Smooth muscle cell (in vitro differentiated cells): ENCODE data around the gene SUSD3. TPM values are rescaled to one million over a fixed set of nuclear protein-coding genes. Genes with fewer than 3 reads are reported as not detected.
"Not testable (repeated sequence)": the region's sequence is repeated elsewhere in the genome, so short reads cannot be mapped to it uniquely, and the experiment has no call there.

ENCODE experiments used
- DNase-seq: peaks from one replicate; lab custom pipeline; 2025; ENCODE audit not compliant: unreplicated experiment; lab: John Stamatoyannopoulos, UW
- H2AFZ ChIP-seq: fragments of 200-600 bp; sonication (generic); 2 replicates; pipeline ENCODE4 v1.6.0; 2016; ENCODE audit warnings: antibody characterized with exemption, low read depth, mild to moderate bottlenecking
- H3F3A ChIP-seq: fragments of 200-600 bp; sonication (generic); 2 replicates; pipeline ENCODE4 v1.6.0; 2017; ENCODE audit warnings: antibody characterized with exemption, low read depth
- H3K27ac ChIP-seq: fragments of 200-600 bp; sonication (generic); 2 replicates; pipeline ENCODE4 v1.5.1; 2016; ENCODE audit warnings: low read depth, mild to moderate bottlenecking
- H3K27me3 ChIP-seq: fragments of 200-600 bp; sonication (generic); 2 replicates; pipeline ENCODE4 v1.6.1; 2016; ENCODE audit warnings: low read depth, mild to moderate bottlenecking
- H3K36me3 ChIP-seq: fragments of 200-600 bp; sonication (generic); 2 replicates; pipeline ENCODE4 v1.5.1; 2016; ENCODE audit warnings: low read depth
- H3K4me1 ChIP-seq: fragments of 200-600 bp; sonication (generic); 2 replicates; pipeline ENCODE4 v1.5.1; 2016; ENCODE audit warnings: low read depth
- H3K4me2 ChIP-seq: fragments of 200-600 bp; sonication (generic); 2 replicates; pipeline ENCODE4 v1.6.0; 2016; ENCODE audit warnings: mild to moderate bottlenecking
- H3K4me3 ChIP-seq: fragments of 200-600 bp; sonication (generic); 2 replicates; pipeline ENCODE4 v1.5.1; 2016; ENCODE audit warnings: mild to moderate bottlenecking
- H3K79me2 ChIP-seq: fragments of 200-600 bp; sonication (generic); 2 replicates; pipeline ENCODE4 v1.6.0; 2016; ENCODE audit warnings: low read depth, mild to moderate bottlenecking
- H3K9ac ChIP-seq: fragments of 200-600 bp; sonication (generic); 2 replicates; pipeline ENCODE4 v1.6.0; 2016; ENCODE audit warnings: low read depth
- H3K9me3 ChIP-seq: fragments of 200-600 bp; sonication (generic); replicated peaks from 2 replicates; pipeline ENCODE4 v1.5.1; 2016; ENCODE audit warnings: low read depth
- H4K20me1 ChIP-seq: fragments of 200-600 bp; sonication (generic); 2 replicates; pipeline ENCODE4 v1.6.0; 2016; ENCODE audit warnings: low read depth
- WGBS: methylation state at CpG from one replicate; pipeline ENCODE4 v1.1.7; 2016; ENCODE audit warnings: low lambda C conversion rate; 5-methylcytosine and 5-hydroxymethylcytosine counted together
- polyA plus RNA-seq: library from polyadenylated mRNA; unstranded; fragments of >200 nt; fragmentation: Nextera tagmentation; extraction: Ambion mirVana; gene quantifications from 2 replicates; pipeline ENCODE4 v1.2.1, GENCODE V29; 2016
- total RNA-seq: library from RNA; depleted of rRNA; stranded (reverse); fragments of >200 nt; gene quantifications from 2 replicates; pipeline ENCODE4 v1.2.3, GENCODE V29; 2014
- TF ChIP-seq, protein P1 (sequence below): fragments of 200-600 bp; sonication (generic); IDR thresholded peaks from 2 replicates; pipeline ENCODE4 v1.5.1; 2017; ENCODE audit warnings: borderline replicate concordance, mild to moderate bottlenecking, antibody characterized with exemption; ENCODE audit not compliant: insufficient read depth, poor library complexity, severe bottlenecking

Gene SUSD3
- total and polyA plus RNA-seq, 2 experiments from 2014 or later: 0.34 TPM; not detected in 1

DNA sequence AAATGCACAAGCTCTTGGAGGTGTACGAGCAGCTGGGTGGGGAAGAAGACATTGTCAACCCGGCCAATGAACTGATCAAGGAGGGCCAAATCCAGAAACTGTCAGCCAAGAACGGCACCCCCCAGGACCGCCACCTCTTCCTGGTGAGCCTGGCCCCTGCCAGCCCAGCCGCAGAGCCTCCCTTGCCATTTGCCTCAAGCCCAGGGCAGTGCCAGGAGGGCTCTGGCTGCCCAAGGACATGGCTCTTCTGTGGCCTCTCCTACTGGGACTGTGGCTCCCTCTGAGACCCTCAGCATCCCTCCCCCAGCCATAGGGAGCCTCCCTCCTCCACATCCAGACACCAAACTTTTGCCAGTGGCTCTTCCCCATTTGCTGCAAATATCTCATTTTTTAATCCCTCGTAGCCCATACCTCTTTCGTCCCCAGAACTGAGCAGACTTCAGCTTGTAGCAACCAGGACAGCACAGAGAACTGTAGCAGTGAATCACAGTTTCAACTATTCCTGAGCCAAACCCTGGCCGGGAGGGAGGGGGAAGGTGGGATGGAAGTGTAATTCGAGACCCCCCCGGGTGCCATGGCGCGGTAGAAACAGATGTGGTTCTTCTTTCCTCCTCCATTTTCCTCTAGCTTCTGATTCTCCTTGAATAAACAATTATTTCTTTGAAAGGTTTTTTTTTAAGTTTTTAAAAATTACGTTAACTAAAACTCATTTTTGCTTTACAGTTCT is 44.5 kb upstream of the SUSD3 start:
- H3K9me3 ChIP-seq: no peaks in the 10 kb centered on the region
- no peaks in the 10 kb centered on the region for H3K27me3 ChIP-seq
- WGBS: 76% methylated on average over 13 of the region's 13 CpGs
- TF ChIP-seq, protein P1, sequence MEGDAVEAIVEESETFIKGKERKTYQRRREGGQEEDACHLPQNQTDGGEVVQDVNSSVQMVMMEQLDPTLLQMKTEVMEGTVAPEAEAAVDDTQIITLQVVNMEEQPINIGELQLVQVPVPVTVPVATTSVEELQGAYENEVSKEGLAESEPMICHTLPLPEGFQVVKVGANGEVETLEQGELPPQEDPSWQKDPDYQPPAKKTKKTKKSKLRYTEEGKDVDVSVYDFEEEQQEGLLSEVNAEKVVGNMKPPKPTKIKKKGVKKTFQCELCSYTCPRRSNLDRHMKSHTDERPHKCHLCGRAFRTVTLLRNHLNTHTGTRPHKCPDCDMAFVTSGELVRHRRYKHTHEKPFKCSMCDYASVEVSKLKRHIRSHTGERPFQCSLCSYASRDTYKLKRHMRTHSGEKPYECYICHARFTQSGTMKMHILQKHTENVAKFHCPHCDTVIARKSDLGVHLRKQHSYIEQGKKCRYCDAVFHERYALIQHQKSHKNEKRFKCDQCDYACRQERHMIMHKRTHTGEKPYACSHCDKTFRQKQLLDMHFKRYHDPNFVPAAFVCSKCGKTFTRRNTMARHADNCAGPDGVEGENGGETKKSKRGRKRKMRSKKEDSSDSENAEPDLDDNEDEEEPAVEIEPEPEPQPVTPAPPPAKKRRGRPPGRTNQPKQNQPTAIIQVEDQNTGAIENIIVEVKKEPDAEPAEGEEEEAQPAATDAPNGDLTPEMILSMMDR: no peak
- no peak overlapping the region for H2AFZ ChIP-seq
- DNase-seq: no peak
- H3K79me2 ChIP-seq: no peaks in the 10 kb centered on the region
- H3K4me2 ChIP-seq: no peak overlapping the region
- no peak overlapping the region for H3K27ac ChIP-seq
- no peaks in the 10 kb centered on the region for H4K20me1 ChIP-seq
- no peak overlapping the region for H3K9ac ChIP-seq
- no peaks in the 10 kb centered on the region for H3F3A ChIP-seq
- H3K36me3 ChIP-seq: no peaks in the 10 kb centered on the region
- no peaks in the 10 kb centered on the region for H3K4me1 ChIP-seq
- H3K4me3 ChIP-seq: no peak overlapping the region

DNA sequence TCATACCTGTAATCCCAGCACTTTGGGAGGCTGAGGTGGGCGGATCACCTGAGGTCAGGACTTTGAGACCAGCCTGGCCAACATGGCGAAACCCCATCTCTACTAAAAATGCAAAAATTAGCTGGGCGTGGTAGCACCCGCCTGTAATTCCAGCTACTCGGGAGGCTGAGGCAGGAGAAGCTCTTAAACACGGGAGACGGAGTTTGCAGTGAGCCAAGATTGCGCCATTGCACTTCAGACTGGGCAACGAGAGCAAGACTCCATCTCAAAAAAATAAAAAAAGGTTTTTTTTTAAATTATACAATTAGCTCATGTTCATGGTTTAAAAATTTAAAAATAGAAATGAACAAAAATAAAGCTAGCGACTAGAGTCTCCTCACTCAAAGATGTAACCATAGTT is 43.3 kb upstream of the SUSD3 start:
- H3K4me1 ChIP-seq, H3K27ac ChIP-seq, H3K79me2 ChIP-seq, H3K4me3 ChIP-seq, H3K36me3 ChIP-seq, H3K27me3 ChIP-seq, H3K9me3 ChIP-seq, H2AFZ ChIP-seq, H4K20me1 ChIP-seq, DNase-seq, H3F3A ChIP-seq, H3K4me2 ChIP-seq, H3K9ac ChIP-seq: not testable (repeated sequence)
- 94% methylated on average over 10 of the region's 10 CpGs for WGBS

DNA sequence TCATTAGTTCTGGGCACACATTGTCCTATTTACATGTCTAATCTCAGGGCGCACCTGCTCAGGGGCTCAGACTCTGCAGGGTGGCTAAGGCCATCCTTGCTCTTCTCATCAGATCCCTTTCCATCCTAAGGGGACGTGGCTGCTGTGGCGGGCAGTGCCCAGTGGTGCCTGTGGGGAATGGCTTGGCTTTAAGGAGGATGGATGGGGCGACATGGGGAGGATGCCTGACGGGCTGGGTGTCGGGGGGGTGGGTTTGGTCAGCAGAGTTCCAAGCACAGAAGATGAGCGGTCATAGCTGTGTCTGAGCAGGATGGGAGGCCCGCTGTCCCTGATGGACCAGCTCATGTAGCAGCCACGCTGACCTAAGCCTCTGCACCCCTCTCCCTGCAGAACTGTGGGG is 40.9 kb upstream of the SUSD3 start:
- no peaks in the 10 kb centered on the region for H3K9me3 ChIP-seq
- no peak overlapping the region for H3K9ac ChIP-seq
- H3F3A ChIP-seq: no peaks in the 10 kb centered on the region
- 89% methylated on average over 9 of the region's 9 CpGs for WGBS
- H3K27ac ChIP-seq: no peak overlapping the region
- no peak overlapping the region for H3K4me3 ChIP-seq
- H3K4me2 ChIP-seq: no peak overlapping the region
- H4K20me1 ChIP-seq: no peaks in the 10 kb centered on the region
- H3K27me3 ChIP-seq: no peaks in the 10 kb centered on the region
- no peaks in the 10 kb centered on the region for H3K36me3 ChIP-seq
- no peaks in the 10 kb centered on the region for H3K79me2 ChIP-seq
- H3K4me1 ChIP-seq: no peaks in the 10 kb centered on the region
- TF ChIP-seq, protein P1: no peak
- DNase-seq: no peak
- no peak overlapping the region for H2AFZ ChIP-seq

DNA sequence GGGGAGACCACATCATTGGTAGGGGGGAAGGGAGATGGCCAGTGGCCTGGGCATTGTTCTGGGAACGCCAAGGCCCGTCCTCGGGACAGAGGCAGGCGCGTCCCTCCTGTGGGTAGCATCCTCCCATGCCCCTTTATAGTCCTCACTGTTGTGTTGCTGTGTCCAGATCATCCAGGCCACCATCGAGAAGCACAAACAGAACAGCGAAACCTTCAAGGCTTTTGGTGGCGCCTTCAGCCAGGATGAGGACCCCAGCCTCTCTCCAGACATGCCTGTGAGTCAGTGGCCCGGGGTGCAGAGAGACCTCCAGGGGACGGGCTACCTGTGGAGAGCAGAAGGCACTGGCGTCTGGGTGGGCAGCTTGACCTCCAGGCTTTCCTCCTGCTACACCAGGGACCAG is 38.4 kb upstream of the SUSD3 start:
- no peak for DNase-seq
- Histone ChIP-seq H3K9me3 (no peaks in the 10 kb centered on the region), H3F3A (no peaks in the 10 kb centered on the region)

More for the DNA sequence above, 38.4 kb upstream of the SUSD3 start:
- H2AFZ ChIP-seq: no peak overlapping the region
- H3K4me3 ChIP-seq: no peak overlapping the region
- no peaks in the 10 kb centered on the region for H3K4me1 ChIP-seq
- H3K27me3 ChIP-seq: no peaks in the 10 kb centered on the region
- no peak overlapping the region for H3K27ac ChIP-seq
- H3K9ac ChIP-seq: no peak overlapping the region
- WGBS: 93% methylated on average over 11 of the region's 11 CpGs
- no peaks in the 10 kb centered on the region for H3K79me2 ChIP-seq
- H3K36me3 ChIP-seq: no peaks in the 10 kb centered on the region
- no peak overlapping the region for H3K4me2 ChIP-seq
- H4K20me1 ChIP-seq: no peaks in the 10 kb centered on the region
- TF ChIP-seq, protein P1: no peak
